ENCODE measurements around the gene MKNK1.

DNA sequence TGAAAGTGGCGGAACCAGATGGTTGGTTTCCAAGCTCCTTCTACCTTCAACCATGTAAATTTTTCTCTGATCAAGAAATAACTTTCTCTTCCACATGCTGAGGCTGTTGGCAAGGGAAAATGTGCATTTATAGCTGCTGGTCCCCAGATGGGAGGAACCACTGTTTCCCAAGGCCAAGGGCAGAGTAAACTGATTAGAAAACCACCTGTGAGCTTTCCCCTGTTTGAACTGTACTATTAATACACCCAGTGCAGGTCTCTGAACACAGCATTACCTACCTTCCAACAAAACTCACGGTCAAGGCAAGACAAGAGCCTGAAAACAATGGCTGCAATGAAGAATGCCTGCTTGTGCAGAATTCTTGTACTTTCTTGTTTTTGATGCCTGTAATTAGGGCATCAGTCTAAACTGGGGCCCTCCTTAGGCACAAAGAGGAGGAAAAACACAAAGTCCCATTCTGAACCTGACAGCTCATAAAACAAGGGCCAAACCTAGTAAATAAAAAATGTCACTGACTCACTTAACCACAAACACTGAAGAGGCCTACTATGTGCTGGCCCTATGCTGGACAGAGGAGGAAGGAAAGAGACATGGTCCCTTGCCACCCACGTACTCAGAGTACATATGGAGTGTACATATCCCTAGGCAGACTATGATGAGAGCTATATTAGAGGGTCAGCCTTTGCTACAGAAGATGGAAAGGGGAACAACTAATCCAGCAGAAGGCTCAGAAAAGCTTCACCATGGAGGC is 2.6 kb downstream of the MKNK1 start:
- TF ChIP-seq, protein P1, sequence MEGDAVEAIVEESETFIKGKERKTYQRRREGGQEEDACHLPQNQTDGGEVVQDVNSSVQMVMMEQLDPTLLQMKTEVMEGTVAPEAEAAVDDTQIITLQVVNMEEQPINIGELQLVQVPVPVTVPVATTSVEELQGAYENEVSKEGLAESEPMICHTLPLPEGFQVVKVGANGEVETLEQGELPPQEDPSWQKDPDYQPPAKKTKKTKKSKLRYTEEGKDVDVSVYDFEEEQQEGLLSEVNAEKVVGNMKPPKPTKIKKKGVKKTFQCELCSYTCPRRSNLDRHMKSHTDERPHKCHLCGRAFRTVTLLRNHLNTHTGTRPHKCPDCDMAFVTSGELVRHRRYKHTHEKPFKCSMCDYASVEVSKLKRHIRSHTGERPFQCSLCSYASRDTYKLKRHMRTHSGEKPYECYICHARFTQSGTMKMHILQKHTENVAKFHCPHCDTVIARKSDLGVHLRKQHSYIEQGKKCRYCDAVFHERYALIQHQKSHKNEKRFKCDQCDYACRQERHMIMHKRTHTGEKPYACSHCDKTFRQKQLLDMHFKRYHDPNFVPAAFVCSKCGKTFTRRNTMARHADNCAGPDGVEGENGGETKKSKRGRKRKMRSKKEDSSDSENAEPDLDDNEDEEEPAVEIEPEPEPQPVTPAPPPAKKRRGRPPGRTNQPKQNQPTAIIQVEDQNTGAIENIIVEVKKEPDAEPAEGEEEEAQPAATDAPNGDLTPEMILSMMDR (IDR thresholded peaks at IDR 0.05) = no peak
- TF ChIP-seq POLR2A (IDR thresholded peaks at IDR 0.05) = no peak

All from uterus (tissue), 2 donors.